GM12873 (cell line): ENCODE measurements around the gene FOXJ1.

Source experiments
- CTCF ChIP-seq: IDR thresholded peaks from 2 replicates; pipeline ENCODE4 v1.5.1; 2012; ENCODE audit warnings: low read depth, mild to moderate bottlenecking, moderate library complexity, low read length, control low read depth; ENCODE audit not compliant: insufficient read depth; ENCODE audit errors: missing control alignments

FOXJ1 gene

GRCh38 chr17:76134911-76135809 is 5.9 kb downstream of the FOXJ1 start:
- TF ChIP-seq CTCF, result no peak

- TF ChIP-seq CTCF, result no peak
Measured at GRCh38 chr17:76132574-76133338, 8.3 kb downstream of the FOXJ1 start.

- TF ChIP-seq CTCF, result no peak
Measured at GRCh38 chr17:76131692-76132573, 9.1 kb downstream of the FOXJ1 start.

- TF ChIP-seq CTCF, result no peak
Measured at GRCh38 chr17:76131051-76131691, 9.9 kb downstream of the FOXJ1 start.

- TF ChIP-seq CTCF, result no peak
Measured at GRCh38 chr17:76130473-76130872, 10.6 kb downstream of the FOXJ1 start.

GRCh38 chr17:76125922-76126321 is 15.1 kb downstream of the FOXJ1 start:
- TF ChIP-seq CTCF, result no peak

GRCh38 chr17:76125391-76125675 is 15.7 kb downstream of the FOXJ1 start:
- no peak for TF ChIP-seq CTCF
